Right lobe of liver (tissue), 4 donors: ENCODE measurements around the gene NEO1.

Source experiments
- CTCF ChIP-seq, 4 donors: fragments of 200-600 bp in 3 of 4; fragments of 450-650 bp in 1 of 4; IDR thresholded peaks; one replicate each; pipeline versions ENCODE4 v1.5.1 to v1.8.0; 2016 to 2022; ENCODE audit warnings: antibody characterized with exemption in 4 of 4, mild to moderate bottlenecking in 2 of 4
- POLR2A ChIP-seq: fragments of 450-650 bp; IDR thresholded peaks from one replicate; pipeline ENCODE4 v1.6.1; 2017; ENCODE audit warnings: antibody characterized with exemption, mild to moderate bottlenecking
- donor health status: DM: no; HTN: no; CAD: no.
- donor health status: DM: no; HTN: no; CAD: no.
- donor health status: DM: no; HTN: yes; CAD: no.

GRCh38 chr15:73322665-73323373, 270.6 kb downstream of the NEO1 start:
- no peak for TF ChIP-seq CTCF (IDR thresholded peaks at IDR 0.05)
- TF ChIP-seq POLR2A, result no peak
